GM10248 (cell line): Measurements from ENCODE around the gene DBNL.
"Not testable (repeated sequence)": the region's sequence is repeated elsewhere in the genome, so short reads cannot be mapped to it uniquely, and the experiment has no call there.

ENCODE experiments used
- CTCF ChIA-PET: fragments of 300-600 bp; sonication (Branson Sonifier 250); formaldehyde crosslinking; extraction: SDS; loops from one replicate; lab custom pipeline; 2021; ENCODE audit warnings: antibody characterized with exemption; lab: Yijun Ruan, JAX
- POLR2A ChIA-PET: fragments of 350-650 bp; sonication (Branson Sonifier 250); formaldehyde crosslinking; extraction: SDS; loops from one replicate; lab custom pipeline; 2020; ENCODE audit warnings: antibody characterized with exemption; lab: Yijun Ruan, JAX
- DNase-seq: peaks from one replicate; pipeline ENCODE4 v3.0.0; 2012; ENCODE audit errors: extremely low spot score
- CTCF ChIP-seq: IDR thresholded peaks from 2 replicates; pipeline ENCODE4 v1.5.1; 2012; ENCODE audit warnings: mild to moderate bottlenecking, low read depth; ENCODE audit errors: extremely low read depth, missing control alignments, control extremely low read depth

The DBNL gene

DNA sequence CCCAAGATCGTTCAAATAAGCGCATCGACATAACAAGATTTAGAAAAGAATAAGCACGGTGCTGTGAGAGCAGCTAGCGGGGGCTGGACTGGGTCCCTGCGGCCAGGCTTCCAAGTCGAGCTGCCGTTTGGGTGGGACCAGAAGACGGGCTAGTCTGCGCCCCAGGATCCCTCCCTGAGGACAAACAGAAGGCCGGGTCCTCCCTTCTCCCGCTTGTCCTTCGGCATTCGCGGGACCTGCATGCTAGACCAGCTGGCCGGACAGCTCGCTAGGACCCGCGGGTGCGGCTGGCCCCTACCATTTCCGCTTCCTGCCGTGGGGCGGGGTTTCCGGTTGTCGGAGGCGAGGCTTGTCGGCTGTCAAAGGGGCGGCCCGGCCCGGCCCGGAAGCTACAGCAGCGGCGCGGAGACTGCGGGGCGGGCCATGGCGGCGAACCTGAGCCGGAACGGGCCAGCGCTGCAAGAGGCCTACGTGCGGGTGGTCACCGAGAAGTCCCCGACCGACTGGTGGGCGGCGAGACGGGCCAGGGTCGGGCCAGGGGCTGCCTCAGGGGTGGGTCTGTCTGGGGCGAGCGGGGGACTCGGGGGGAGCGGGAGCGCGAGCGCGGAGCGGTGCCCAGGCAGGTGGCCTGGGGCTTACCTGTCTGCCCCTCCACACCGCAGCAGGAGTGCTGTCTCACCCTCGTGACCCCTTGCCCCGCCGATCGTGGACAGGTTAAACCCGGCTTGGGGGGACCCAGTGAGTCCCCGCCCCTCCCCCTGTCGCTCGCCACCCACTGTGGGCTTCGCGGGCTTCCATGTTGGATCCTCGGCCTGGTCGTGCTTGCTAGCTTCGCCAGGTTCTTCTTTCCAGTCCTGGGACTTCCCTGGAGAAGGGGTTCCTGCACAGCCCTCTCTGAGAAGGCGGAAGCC is at the start of gene DBNL:
DBNL (plus strand) TSS at position 388 of the 911 bp plus-strand sequence; CDS start at position 424, 36 bp downstream.
- peak; percentile 92 for DNase-seq
- POLR2A ChIA-PET: interaction anchor here (0.7 to 1.1 kb wide), 3 partner anchors 22 to 178 kb away, joined by 3 to 4 read pairs (median 3); no protein-coding TSS in a partner anchor
- TF ChIP-seq CTCF: no peak
- CTCF ChIA-PET: interaction anchor here (1.0 to 1.9 kb wide), 3 partner anchors 25 to 152 kb away, joined by 3 to 8 read pairs (median 3); no protein-coding TSS in a partner anchor

GRCh38 chr7:43997532-43997931 is 47.0 kb upstream of the DBNL start, which contains the start of gene SPDYE1:
TSS of gene SPDYE1 (plus strand) at chr7:43997897. CDS start at chr7:43999950, 2,053 bp downstream.
- DNase-seq, CTCF ChIA-PET, POLR2A ChIA-PET: not testable (repeated sequence)

DNA sequence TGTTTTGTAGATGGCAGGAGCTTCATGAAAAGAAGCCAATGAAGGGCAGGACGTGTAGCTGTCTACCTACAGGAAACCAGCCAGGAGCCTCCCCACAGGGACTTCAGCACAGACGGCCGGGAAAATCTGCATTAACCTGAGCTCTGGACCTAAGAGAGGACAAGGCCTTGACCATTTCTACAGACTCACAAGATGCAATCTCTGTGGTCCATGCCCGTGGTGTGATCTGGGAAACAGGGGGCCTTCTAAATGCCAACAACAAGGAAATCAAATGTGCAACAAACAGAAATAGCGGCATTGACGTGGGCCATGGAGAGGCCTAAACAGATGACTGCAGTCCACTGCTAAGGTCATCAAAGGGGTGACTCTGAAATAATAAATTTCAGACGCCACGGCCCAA is 32.4 kb upstream of the DBNL start:
- peak; percentile 0 for DNase-seq
- CTCF ChIA-PET, POLR2A ChIA-PET: not testable (repeated sequence)

GRCh38 chr7:44015090-44015489 is 29.4 kb upstream of the DBNL start:
- CTCF ChIA-PET, DNase-seq, POLR2A ChIA-PET: not testable (repeated sequence)

- ChIA-PET CTCF (interaction anchor here (0.6 to 1.6 kb wide), 9 partner anchors 26 to 472 kb away, joined by 3 to 8 read pairs (median 3); partner anchors contain the start of genes DBNL and NUDCD3), POLR2A (interaction anchor here (0.6 to 1.0 kb wide), 2 partner anchors 20 to 38 kb away, joined by 3 to 4 read pairs; no protein-coding TSS in a partner anchor)
- peak; percentile 82 for TF ChIP-seq CTCF
- DNase-seq: peak; percentile 98
Observed at GRCh38 chr7:44018857-44019807, 25.4 kb upstream of the DBNL start.

- CTCF ChIA-PET: interaction anchor here (0.6 to 1.6 kb wide), 10 partner anchors 25 to 471 kb away, joined by 3 to 8 read pairs (median 3); partner anchors contain the start of genes DBNL and NUDCD3
- not testable (repeated sequence) for DNase-seq
- POLR2A ChIA-PET: interaction anchor here (0.6 to 1.0 kb wide), 2 partner anchors 19 to 38 kb away, joined by 3 to 4 read pairs; no protein-coding TSS in a partner anchor
Observed at GRCh38 chr7:44019825-44020224, 24.7 kb upstream of the DBNL start.

GRCh38 chr7:44022069-44022468 is 22.4 kb upstream of the DBNL start:
- CTCF ChIA-PET, POLR2A ChIA-PET, DNase-seq: not testable (repeated sequence)

- DNase-seq, CTCF ChIA-PET, POLR2A ChIA-PET: not testable (repeated sequence)
Observed at GRCh38 chr7:44022796-44023467, 21.6 kb upstream of the DBNL start.

DNA sequence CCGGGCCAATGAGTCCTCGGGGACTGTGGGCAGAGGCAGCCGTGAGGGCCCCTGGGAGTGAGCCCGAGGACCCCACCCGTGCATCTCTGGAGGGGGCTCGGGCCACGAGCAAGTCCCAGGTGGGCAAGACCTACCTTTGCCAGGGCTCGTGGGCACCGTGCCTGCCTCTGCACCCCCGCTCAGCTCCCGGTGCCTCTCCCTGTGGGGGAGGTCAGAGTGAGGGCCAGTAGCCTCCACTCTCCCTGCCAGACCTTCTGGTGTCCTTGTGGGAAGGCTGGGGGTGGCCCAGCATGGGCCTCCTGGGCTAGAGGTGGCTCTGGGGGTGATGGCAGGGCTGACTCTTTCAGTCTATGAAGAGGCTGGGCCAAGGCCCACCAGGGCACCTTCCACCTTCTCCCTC is 15.1 kb upstream of the DBNL start:
- DNase-seq, CTCF ChIA-PET, POLR2A ChIA-PET: not testable (repeated sequence)

- POLR2A ChIA-PET, CTCF ChIA-PET, DNase-seq: not testable (repeated sequence)
Observed at GRCh38 chr7:44030029-44030428, 14.5 kb upstream of the DBNL start.

DNA sequence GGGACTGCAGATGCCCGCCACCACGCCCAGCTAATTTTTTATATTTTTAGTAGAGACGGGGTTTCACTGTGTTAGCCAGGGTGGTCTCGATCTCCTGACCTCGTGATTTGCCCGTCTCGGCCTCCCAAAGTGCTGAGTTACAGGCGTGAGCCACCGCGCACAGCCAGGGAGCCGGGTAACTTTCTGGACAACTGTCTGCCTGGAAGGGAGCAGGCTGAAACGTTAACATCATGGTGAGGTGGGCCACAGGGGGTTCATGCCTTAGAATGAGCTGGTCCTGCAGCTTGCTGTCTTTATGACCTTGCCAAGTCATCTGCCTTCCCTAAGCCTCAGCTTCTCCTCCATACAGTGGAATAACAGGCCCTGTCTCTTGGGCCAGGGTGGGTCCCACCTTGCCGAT is 13.2 kb upstream of the DBNL start:
- DNase-seq, POLR2A ChIA-PET, CTCF ChIA-PET: not testable (repeated sequence)

- POLR2A ChIA-PET: interaction anchor here (0.7 kb wide), 1 partner anchor 14 kb away, joined by 3 read pairs; no protein-coding TSS in a partner anchor
- DNase-seq, CTCF ChIA-PET: not testable (repeated sequence)
Observed at GRCh38 chr7:44032031-44032430, 12.5 kb upstream of the DBNL start.

GRCh38 chr7:44033971-44034844 is 10.3 kb upstream of the DBNL start:
- DNase-seq, POLR2A ChIA-PET, CTCF ChIA-PET: not testable (repeated sequence)
